Ureter (tissue), 1 donor: ENCODE results near the gene CLEC4M. TPM values are rescaled to one million over a fixed set of nuclear protein-coding genes. Genes with fewer than 3 reads are reported as not detected.
"Not testable (repeated sequence)": the region's sequence is repeated elsewhere in the genome, so short reads cannot be mapped to it uniquely, and the experiment has no call there.

ENCODE experiments used
- DNase-seq: peaks from one replicate; pipeline ENCODE4 v3.0.0-alpha.2; 2020; ENCODE audit warnings: low spot score
- total RNA-seq: library from RNA; stranded (reverse); gene quantifications from one replicate; pipeline ENCODE4 v1.2.4, GENCODE V29; 2023
- donor health status: DM: yes; HTN: yes; CAD: no.

The CLEC4M gene
- total RNA-seq, 1 donor from 2014 or later = not detected

DNA sequence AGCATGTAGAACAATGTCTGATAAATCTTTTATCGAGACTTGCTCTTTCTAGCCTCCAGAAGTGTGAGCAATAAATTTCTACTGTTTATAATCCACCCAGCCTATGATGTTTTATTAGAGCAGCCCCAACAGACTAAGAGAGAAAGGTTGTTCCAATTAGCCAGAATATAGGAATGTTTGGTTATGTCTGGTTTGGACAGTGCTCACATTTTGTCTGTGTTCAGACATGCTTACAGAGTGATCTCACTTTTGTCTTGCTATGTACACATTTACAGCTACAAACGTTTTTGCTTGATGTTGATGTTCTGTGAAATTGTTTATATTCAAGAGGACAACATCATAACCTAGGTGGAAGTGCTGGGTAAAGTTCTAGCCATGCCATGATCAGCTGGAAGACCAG lies 48.9 kb downstream of the CLEC4M start:
- no peak for DNase-seq

DNA sequence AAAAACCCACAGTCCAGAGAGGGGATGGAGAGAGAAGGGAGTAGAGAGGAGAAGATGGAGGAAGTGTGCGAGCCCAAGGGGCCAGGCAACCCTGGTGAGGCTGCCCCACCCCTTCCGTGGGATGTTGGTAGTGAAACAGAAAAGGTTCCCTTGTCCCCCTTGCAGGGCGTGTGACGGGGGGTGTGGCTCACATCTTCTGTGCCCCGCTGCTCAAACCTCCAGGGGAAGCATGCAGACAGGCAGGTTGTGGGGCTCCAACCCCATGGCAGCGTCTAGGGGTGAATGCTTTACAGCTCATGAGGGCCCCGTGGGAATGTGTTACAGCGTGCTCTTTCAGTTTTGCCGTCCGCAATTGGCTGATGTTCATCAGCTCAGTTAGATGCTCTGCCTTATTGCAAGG lies 52.3 kb downstream of the CLEC4M start:
- no peak for DNase-seq

DNA sequence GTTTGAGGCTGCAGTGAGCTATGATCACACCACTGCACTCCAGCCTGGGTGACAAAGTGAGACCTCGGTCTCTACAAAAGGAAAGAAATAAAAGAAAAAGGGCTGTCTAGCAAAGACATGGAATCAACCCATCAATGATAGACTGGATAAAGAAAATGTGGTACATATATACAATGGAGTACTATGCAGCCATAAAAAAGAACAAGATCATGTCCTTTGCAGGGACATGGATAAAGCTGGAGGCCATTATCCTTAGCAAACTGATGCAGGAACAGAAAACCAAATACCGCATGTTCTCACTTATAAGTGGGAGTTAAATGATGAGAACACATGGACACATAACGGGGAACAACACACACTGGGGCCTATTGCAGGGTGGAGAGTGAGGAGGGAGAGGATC lies 53.0 kb downstream of the CLEC4M start:
- DNase-seq = not testable (repeated sequence)

DNA sequence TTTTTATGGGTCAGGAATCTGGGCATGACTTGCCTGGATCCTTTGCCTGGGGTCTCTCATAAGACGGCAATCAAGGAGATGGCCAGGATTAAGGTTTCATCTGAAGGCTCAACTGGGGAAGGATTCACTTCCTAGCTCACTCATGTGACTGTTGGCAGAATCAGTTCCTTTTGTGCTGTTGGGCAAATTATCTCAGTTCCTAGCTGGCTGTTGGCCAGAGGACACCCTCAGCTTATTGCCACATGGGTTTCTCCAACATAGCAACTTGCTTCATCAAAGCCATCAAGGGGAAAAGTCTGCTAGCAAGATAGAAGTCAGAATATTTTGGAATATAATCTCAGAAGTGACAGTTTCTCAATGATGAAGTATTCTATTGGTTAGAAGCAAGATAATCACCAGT lies 54.8 kb downstream of the CLEC4M start:
- no peak for DNase-seq

DNA sequence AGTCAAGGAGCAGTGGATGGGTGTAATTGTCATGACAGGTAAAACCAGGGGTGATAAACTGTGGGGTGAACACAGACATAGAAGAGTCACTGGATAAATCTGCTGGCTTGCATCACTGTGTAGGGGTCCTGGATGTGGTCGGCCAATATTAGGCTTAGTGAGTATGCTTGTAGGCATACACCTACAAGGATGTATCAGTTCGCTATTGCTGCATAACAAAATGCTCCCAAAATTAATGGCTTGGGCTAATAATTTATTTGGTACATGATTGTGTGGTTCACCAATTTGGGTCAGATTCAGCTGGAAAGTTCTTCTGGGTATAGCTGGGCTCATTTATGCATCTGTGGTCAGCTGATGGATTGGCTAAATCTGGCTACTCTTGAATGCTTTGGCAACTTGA lies 55.8 kb downstream of the CLEC4M start:
- no peak for DNase-seq

Other genes with a start within 250 kb of the CLEC4M start
- 34.3 TPM for gene ZNF358, start 247.1 kb upstream of the CLEC4M start, total RNA-seq
- 20.0 TPM for gene MCOLN1, start 240.6 kb upstream of the CLEC4M start, total RNA-seq
- gene PNPLA6, start 227.5 kb upstream of the CLEC4M start, total RNA-seq = 79.5 TPM
- 29.3 TPM for gene CAMSAP3, start 167.4 kb upstream of the CLEC4M start, total RNA-seq
- 39.0 TPM for gene XAB2, start 133.7 kb upstream of the CLEC4M start, total RNA-seq
- gene PET100, start 133.4 kb upstream of the CLEC4M start, total RNA-seq = 66.7 TPM
- 1.7 TPM for gene PCP2, start 129.5 kb upstream of the CLEC4M start, total RNA-seq
- gene STXBP2, start 126.1 kb upstream of the CLEC4M start, total RNA-seq = 122 TPM
- gene RETN, start 94.2 kb upstream of the CLEC4M start, total RNA-seq = not detected
- gene MCEMP1, start 86.2 kb upstream of the CLEC4M start, total RNA-seq = not detected
- 80.8 TPM for gene TRAPPC5, start 82.4 kb upstream of the CLEC4M start, total RNA-seq
- gene FCER2, start 61.1 kb upstream of the CLEC4M start, total RNA-seq = not detected
- gene CLEC4G, start 31.1 kb upstream of the CLEC4M start, total RNA-seq = 0.57 TPM
- gene CD209, start 15.7 kb upstream of the CLEC4M start, total RNA-seq = 3.3 TPM
- 15.9 TPM for gene EVI5L, start 67.0 kb downstream of the CLEC4M start, total RNA-seq
- 2.0 TPM for gene PRR36, start 111.1 kb downstream of the CLEC4M start, total RNA-seq
- gene LRRC8E, start 125.3 kb downstream of the CLEC4M start, total RNA-seq = 8.5 TPM
- gene MAP2K7, start 140.6 kb downstream of the CLEC4M start, total RNA-seq = 35.1 TPM
- 2.2 TPM for gene TGFBR3L, start 151.6 kb downstream of the CLEC4M start, total RNA-seq
- gene SNAPC2, start 157.1 kb downstream of the CLEC4M start, total RNA-seq = 21.0 TPM
- 2.2 TPM for gene CTXN1, start 162.9 kb downstream of the CLEC4M start, total RNA-seq
- gene TIMM44, start 180.4 kb downstream of the CLEC4M start, total RNA-seq = 78.3 TPM
- gene ELAVL1, start 242.4 kb downstream of the CLEC4M start, total RNA-seq = 77.9 TPM